ENCODE data around the gene APOA1. TPM values are rescaled to one million over a fixed set of nuclear protein-coding genes. Genes with fewer than 3 reads are reported as not detected.

Gene APOA1
- polyA plus RNA-seq, 1 donor (not counting 4 experiments of a cell fraction or from before 2014, with no cell fraction given) = not detected

DNA sequence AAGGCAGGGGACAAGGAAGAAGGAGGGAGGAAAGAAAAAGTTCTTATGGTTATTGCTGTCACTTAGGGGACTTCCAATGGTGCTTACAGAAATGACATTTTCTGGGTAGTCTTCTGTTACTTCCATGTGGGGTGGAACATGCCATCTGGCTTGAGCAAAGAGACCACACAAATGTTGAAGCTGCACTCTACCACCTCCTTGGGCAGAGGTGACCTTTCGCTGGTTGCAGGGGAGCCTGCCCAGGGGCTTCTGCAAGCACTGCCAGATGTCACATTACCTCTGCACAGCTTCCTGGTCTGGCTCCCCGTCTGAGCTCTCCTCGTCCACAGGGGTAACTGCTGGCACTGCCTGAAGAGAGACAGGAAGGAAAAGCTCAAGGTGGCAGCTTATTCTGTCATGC is 32.6 kb upstream of the APOA1 start:
- H3K36me3 ChIP-seq (ENCODE audit: control insufficient read depth in 2 of 2, extremely low read depth in 1 of 2, insufficient read depth in 2 of 2, low read length in 2 of 2) = peaks cover 13 to 32% of the 10 kb centered on the region in 2 experiments
- no peaks in the 10 kb centered on the region for H3K9me1 ChIP-seq (ENCODE audit: control insufficient read depth, extremely low read depth, insufficient read depth, low read length)
- no peaks in the 10 kb centered on the region for H3K9me3 ChIP-seq (ENCODE audit: control insufficient read depth, low read depth, low read length)
- no peak for TF ChIP-seq EZH2 (IDR thresholded peaks at IDR 0.05; ENCODE audit: low read length)
- TF ChIP-seq, protein P1, sequence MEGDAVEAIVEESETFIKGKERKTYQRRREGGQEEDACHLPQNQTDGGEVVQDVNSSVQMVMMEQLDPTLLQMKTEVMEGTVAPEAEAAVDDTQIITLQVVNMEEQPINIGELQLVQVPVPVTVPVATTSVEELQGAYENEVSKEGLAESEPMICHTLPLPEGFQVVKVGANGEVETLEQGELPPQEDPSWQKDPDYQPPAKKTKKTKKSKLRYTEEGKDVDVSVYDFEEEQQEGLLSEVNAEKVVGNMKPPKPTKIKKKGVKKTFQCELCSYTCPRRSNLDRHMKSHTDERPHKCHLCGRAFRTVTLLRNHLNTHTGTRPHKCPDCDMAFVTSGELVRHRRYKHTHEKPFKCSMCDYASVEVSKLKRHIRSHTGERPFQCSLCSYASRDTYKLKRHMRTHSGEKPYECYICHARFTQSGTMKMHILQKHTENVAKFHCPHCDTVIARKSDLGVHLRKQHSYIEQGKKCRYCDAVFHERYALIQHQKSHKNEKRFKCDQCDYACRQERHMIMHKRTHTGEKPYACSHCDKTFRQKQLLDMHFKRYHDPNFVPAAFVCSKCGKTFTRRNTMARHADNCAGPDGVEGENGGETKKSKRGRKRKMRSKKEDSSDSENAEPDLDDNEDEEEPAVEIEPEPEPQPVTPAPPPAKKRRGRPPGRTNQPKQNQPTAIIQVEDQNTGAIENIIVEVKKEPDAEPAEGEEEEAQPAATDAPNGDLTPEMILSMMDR (optimal IDR thresholded peaks at IDR 0.05 in 1 of 3, IDR thresholded peaks at IDR 0.05 in 1 of 3, conservative IDR thresholded peaks at IDR 0.05 in 1 of 3; ENCODE audit: extremely low read depth in 1 of 3, insufficient read depth in 2 of 3, low read length in 3 of 3) = no peak
- peak overlapping the region; percentile 6 for H3K27ac ChIP-seq (ENCODE audit: control insufficient read depth, insufficient read depth, low read length)
- H3K9ac ChIP-seq (ENCODE audit: control insufficient read depth, extremely low read depth, insufficient read depth, low read length) = no peak overlapping the region
- no peak overlapping the region for H3K4me3 ChIP-seq (ENCODE audit: control insufficient read depth in 2 of 3, extremely low read depth in 1 of 3, insufficient read depth in 2 of 3, low read depth in 1 of 3, low read length in 3 of 3)
- dilution Hi-C loops (cut with MboI; ENCODE audit: extremely low pct_ligation_motif_present, low sequenced_read_pairs) = no loop called here
- peaks cover 31% of the 10 kb centered on the region for H3K4me1 ChIP-seq (ENCODE audit: control insufficient read depth, extremely low read depth, insufficient read depth, low read length)
- H3K4me2 ChIP-seq (ENCODE audit: control insufficient read depth, extremely low read depth, insufficient read depth, low read depth, low read length) = no peak overlapping the region
- FAIRE-seq = no peak
- no peak overlapping the region for H2AFZ ChIP-seq (ENCODE audit: control insufficient read depth, low read length)
- no peak for DNase-seq (ENCODE audit: low read depth, low spot score)
- no peaks in the 10 kb centered on the region for H3K79me2 ChIP-seq (ENCODE audit: control insufficient read depth, insufficient read depth, low read length)
- H4K20me1 ChIP-seq (ENCODE audit: control insufficient read depth, extremely low read depth, insufficient read depth, low read length) = no peaks in the 10 kb centered on the region
- no peaks in the 10 kb centered on the region for H3K27me3 ChIP-seq (ENCODE audit: control insufficient read depth, extremely low read depth, insufficient read depth, low read length)

DNA sequence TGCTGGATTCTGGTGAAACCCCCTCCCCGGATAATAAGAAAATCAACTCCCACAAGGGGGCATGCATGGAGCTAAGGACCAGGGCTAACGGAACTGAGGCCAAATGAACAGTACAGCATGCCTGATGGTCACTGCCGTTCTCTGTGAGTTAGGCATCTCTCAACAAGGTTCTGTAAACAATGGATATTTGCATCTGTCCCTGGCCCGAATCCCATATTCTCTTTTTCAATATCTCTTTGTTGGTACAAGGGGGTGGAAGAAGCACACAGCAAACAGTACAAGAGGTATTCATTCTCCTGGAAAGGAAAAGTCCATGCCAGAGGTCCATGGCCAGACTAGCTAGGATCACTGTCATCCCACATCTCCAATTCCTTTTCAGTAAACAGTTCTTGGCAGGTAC is 32.2 kb upstream of the APOA1 start:
- Histone ChIP-seq H3K79me2 (ENCODE audit: control insufficient read depth, insufficient read depth, low read length) (no peaks in the 10 kb centered on the region), H3K4me2 (ENCODE audit: control insufficient read depth, extremely low read depth, insufficient read depth, low read depth, low read length) (no peak overlapping the region), H2AFZ (ENCODE audit: control insufficient read depth, low read length) (no peak overlapping the region), H3K27me3 (ENCODE audit: control insufficient read depth, extremely low read depth, insufficient read depth, low read length) (no peaks in the 10 kb centered on the region), H3K9ac (ENCODE audit: control insufficient read depth, extremely low read depth, insufficient read depth, low read length) (no peak overlapping the region), H3K4me1 (ENCODE audit: control insufficient read depth, extremely low read depth, insufficient read depth, low read length) (peaks cover 26% of the 10 kb centered on the region), H3K27ac (ENCODE audit: control insufficient read depth, insufficient read depth, low read length) (no peak overlapping the region), H3K36me3 (ENCODE audit: control insufficient read depth in 2 of 2, extremely low read depth in 1 of 2, insufficient read depth in 2 of 2, low read length in 2 of 2) (peaks cover 16 to 31% of the 10 kb centered on the region in 2 experiments), H3K9me3 (ENCODE audit: control insufficient read depth, low read depth, low read length) (no peaks in the 10 kb centered on the region), H3K4me3 (ENCODE audit: control insufficient read depth in 2 of 3, extremely low read depth in 1 of 3, insufficient read depth in 2 of 3, low read depth in 1 of 3, low read length in 3 of 3) (no peak overlapping the region), H4K20me1 (ENCODE audit: control insufficient read depth, extremely low read depth, insufficient read depth, low read length) (no peaks in the 10 kb centered on the region), H3K9me1 (ENCODE audit: control insufficient read depth, extremely low read depth, insufficient read depth, low read length) (no peaks in the 10 kb centered on the region)
- no peak for FAIRE-seq
- TF ChIP-seq EZH2 (IDR thresholded peaks at IDR 0.05; ENCODE audit: low read length) = no peak
- TF ChIP-seq, protein P1 (optimal IDR thresholded peaks at IDR 0.05 in 1 of 3, IDR thresholded peaks at IDR 0.05 in 1 of 3, conservative IDR thresholded peaks at IDR 0.05 in 1 of 3; ENCODE audit: extremely low read depth in 1 of 3, insufficient read depth in 2 of 3, low read length in 3 of 3) = no peak
- DNase-seq (ENCODE audit: low read depth, low spot score) = no peak
- dilution Hi-C loops (cut with MboI; ENCODE audit: extremely low pct_ligation_motif_present, low sequenced_read_pairs) = no loop called here
